HG02981 (cell line): ENCODE measurements around the gene BAHCC1.

Experiments
- ATAC-seq: cut with Tn5 transposase; IDR thresholded peaks from one replicate; pipeline ENCODE4 v1.9.1; 2021; ENCODE audit warnings: mild to moderate bottlenecking, moderate library complexity; ENCODE audit not compliant: unreplicated experiment

Gene BAHCC1

DNA sequence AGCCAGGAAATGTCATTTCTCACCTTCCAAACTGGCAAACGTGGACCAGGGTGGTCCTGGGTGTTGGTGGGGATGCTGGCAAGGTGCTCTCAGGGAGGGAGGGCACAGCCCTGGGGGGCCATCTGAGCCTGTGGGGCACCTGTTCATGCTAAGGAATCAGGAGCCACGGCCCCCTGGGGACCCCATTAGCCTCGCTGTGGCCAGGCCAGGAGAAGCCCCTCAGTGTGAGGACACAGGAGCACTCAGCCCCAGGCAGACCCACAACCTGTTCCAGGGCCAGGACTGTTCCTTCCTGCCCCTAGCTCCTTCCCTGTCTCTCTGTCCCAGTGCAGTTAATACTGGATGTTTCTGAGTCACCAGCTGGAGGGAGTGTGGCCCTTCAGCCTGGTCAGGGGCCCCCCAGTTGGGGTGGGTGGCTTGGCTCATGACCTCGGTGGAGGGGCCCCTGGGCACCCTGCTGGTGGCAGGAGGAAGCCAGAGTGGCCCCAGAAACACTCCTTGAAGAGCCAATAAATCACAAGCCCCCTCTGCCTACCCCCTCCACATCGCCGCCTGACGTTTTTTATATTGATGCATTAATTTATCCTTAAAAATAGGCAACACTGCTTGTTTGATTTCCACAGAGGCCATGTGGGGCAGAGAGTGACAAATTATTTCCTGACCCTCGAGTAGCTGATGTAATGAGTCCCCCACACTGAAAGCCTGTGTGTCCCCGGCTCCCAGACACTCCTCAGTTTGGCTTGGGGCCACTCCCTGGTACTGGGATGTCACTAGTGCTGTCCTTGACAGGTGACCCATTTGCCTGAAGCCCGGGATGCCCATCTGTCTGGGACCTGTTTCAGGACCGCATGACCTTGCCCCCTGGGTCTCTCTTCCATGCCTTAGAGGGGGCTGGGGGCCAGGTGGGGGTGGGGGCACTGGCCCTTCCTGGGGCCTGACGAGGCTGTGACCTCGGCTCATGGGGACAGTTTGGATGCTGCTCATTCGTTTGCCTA, 95.0 kb downstream of the BAHCC1 start:
- no peak for ATAC-seq

DNA sequence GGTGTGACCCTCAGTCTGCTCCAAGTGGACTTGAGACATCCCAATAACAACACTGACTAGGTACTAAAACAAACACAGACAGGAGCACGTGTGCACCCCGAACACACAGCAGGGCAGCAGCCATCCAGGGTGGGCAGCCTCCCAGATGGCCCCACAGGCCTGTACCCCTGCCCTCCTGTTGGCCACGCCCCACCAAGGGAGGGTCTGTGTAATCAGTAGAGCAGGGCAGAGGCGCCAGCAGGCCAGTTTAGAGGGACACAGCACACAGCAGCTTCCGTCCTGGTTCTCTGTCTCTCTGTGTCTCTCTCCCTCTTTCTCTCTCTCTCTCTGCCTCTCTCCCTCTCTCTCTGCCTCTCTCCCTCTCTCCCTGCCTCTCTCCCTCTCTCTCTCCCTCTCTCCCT, 95.9 kb downstream of the BAHCC1 start:
- ATAC-seq: no peak

DNA sequence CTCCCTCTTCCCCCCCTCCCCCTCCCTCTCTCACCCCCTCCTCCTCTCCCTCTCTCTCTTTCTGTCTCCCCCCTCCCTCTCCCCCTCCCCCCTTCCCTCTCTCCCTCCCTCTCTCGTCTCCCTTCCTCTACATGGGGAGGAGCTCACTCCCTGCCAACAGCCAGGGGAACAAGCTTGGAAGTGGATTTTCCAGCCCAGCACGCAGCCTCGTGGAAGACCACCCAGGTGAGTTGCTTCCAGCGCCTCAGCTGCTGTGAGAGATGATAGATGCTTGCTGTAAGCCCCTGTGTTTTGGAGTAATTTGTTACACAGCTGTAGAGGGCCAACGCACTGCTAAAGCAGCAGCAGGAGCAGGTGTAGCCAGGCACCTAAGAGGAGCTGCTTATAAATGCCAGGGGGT, 96.5 kb downstream of the BAHCC1 start:
- ATAC-seq: no peak

DNA sequence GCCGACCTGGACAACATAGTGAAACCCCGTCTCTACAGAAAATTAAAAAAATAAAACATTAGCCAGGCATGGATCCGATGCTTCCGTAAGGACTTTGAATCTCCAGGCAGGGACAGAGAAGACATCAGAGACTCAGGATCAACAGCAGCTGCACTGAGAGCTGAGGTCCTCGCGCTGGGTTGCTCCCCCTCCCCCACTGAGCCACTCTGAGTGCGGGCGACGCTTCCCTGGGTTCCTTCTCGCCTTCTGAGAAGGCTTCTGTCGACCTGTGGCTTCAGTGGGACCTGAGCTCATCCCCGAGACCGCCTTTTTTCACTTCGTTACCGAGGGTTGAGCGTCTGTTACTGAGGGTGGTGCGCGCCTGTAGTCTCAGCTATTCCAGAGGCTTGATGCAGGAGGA, 96.9 kb downstream of the BAHCC1 start:
- ATAC-seq: no peak

DNA sequence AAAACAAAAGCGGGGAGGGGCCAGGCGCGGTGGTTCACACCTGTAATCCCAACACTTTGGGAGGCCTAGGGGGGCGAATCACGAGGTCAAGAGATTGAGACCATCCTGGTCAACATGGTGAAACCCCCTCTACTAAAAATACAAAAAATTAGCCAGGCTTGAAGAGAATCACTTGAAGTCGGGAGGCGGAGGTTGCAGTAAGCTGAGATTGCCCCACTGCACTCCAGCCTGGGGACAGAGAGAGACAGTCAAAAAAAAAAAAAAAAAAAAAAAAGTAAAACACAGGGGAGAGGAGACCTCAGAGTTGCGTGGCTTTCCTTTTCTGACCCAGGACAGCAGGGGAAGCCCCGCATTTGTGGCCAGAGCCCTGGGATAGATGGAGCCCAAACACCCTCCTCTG, 97.4 kb downstream of the BAHCC1 start:
- ATAC-seq: no peak

DNA sequence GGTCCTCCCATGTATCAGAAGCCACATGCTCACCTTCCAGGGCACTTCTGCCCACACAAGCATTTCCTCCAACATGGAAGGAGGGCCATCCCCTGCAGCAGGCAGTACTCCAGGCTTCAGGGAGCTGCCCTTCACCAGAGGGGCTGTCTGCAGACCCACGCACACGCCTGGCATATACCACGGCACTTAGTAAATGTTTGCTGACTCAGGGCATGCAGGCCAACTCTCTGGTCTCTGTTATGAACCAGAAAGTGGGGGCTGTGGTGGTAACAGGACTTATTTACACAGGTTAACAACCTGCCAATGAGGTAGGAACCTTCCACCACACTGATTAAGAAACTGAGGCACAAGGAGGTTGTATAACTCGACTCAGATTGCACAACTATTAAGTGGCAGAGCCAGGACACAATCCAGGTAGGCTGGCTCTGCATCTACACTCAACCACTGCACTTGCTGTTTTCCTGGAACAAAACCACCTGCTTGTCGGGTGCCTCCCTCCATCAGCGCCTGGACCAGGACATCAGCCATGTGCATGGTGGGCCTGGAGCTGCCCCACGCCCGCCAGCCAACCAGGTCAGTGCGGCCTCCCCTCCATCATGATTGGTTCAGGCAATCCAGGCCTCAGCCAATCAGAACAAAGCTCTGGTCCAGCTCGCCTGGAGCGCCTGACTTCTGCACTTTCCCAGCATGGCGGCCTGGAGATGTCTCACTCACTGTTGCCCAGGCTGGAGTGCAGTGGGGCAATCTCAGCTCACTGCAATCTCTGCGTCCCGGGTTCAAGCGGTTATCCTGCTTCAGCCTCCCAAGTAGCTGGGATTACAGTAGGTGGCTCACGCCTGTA, 98.2 kb downstream of the BAHCC1 start:
- no peak for ATAC-seq

DNA sequence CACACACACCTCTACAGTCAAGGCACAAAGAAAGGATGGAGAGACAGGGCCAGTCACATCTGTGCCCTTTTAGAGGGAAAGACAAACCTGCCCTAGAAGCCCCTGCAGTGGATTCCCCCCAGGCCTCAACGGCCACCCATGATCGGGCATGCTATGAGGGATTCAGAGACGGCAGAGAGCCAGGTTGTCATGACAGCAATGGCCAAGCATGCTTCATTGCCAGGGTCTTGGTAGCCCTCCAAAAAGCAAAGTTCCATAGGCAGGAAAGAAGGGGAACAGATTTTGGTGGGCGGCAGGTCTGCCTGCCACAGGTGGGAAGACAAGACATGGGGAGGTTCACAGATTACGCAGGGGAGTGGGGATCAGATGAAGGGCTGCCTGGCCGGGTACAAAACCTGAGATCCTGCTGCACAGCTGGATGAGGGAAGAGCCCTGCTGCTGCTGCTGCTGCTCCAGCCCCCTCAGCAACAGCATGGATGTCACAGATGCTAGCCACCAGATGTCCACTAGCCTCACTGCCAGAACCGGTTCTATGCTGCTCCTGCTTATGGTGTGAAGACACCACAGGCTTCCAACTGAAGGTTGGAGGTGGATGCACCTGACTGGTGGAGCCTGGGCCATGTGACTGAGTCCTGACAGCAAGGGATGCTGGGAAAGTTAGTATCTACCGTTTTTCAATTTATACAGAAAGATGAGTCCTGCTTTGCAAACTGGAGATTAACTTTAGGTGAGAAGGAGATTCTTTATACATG, 99.5 kb downstream of the BAHCC1 start:
- no peak for ATAC-seq

DNA sequence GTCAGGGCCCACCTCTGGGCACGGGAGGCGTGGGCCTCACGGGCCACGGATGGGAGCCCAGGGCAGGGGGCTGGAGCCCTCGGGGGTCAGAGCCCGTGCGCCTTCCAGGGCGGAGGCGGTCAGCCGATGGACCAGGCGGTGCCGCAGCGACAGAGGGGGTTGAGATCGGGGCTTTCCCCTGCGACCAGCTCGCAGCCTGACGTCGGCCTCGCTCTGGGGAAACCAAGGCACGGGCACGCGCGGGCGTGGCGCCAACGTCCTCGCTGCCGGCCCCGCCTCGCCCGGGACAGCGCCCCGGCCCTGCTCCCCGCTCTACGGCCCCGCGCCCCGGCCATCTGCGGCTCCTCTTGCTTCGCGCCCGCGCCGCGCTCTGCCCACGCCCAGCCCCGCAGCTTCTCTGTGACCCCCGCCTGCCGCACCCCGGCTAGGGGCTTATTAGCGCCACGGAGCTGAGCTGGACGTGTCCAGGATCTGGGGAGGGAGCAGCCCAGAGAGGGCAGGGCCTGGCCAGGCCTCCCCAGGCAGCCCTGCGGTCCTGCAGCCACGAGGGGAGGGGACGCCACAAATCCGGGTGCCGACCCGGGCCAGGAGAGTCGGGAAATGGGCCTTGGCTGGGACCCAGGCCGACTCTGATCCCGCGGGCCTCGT, 103.8 kb downstream of the BAHCC1 start:
- ATAC-seq: no peak

DNA sequence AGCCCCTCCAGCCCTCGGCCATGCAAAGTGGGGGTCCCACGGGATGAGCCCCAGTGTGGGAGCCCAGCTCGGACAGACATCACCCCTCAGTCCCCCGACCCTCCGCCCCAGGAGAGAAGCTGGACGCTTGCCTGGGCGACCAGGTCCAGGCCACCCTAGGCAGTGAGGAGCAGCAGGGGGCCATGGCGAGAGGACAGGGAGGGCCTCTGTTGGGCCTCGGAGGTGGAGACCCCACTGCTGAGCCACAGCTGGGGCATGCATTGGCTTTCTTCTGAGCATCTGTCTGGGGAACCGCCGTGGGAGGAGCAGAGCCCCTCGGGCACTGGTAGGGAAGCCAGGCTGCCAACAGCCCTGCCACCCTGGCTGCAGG, 104.3 kb downstream of the BAHCC1 start:
- ATAC-seq: no peak

DNA sequence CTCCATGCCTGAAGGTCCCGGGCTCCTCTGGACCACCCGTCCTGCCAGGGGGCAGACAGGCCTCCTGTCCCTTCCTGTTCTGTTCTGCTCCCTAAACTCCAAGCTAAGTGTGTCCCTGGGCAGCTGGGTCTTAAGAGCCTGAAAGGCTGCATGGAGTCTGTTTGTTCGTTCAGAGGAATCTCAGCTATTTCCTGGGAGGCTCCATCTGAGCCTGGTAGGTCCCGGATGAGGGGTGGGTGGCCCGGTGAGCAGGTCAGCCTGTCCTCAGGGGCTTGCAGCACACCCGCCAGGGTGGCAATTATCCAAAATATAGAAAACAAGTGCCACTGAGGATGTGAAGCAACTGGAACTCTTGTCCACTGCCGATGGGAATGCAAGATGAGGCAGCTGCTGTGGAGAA, 104.8 kb downstream of the BAHCC1 start:
- ATAC-seq: no peak

DNA sequence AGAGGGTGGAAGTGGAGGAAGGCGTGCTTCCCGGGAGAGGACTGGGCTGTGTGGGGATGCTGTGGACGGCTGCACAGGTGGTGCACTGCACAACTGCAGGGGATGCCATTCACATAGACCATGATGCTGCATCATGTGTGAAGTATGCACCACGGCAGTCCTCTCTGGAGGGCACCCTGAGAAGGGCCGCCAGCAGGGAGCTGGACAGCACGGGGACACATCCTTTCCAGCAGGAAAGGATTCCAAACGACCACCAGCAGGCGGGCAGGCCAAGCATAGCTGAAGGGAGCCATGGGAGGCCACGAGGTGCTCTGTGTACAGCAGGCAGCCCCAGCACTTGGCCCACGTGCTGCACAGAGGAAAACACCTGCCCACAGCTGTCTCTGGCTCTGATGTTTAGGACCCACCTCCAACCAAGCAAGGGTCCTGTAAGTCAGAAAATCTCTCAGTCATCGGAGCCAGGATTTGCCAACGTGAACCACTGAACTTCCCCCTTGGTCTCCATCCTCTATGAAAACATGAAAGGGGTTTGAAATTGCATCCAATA, 107.3 kb downstream of the BAHCC1 start:
- ATAC-seq: no peak

DNA sequence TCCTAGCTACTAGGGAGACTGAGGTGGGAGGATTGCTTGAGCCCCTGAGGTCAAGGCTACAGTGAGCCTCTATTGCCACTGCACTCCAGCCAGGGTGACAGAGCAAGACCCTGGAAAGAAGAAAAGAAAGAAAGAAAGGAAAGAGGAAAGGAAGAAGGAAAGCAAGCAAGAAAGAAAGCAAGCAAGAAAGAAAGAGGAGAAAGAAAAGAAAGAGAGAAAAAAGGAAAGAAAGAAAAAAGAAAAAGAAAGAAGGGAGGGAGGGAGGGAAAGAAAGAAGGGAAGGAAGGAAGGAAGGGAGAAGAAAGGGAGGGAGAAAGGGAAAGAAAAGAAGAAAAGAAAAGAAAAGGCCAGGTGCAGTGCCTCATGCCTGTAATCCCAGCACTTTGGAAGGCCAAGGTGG, 108.4 kb downstream of the BAHCC1 start:
- no peak for ATAC-seq

DNA sequence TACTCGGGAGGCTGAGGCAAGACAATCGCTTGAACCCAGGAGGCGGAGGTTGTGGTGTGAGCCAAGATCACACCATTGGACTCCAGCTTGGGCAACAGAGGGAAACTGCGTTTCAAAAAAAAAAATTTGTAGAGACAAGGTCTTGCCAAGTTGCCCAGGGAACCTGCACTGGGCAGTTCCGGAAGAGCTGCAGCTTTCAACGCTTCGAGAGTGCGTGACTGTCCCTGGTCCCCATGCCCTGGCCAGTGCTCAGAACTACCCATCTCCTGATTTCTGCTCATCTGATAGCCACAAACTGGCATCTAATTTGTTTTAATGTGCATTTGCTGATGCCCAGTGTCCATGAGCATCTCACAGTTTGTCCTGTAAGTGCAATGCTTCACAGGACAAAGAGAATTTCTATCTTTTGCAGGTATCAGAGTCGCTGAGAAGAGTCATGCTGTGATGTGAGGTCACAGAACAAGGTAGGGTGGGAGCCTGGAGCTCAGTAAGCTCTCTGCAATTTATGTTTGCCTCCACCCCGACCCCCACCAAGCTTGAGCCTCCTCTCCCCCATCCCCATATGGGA, 113.5 kb downstream of the BAHCC1 start:
- ATAC-seq: no peak

DNA sequence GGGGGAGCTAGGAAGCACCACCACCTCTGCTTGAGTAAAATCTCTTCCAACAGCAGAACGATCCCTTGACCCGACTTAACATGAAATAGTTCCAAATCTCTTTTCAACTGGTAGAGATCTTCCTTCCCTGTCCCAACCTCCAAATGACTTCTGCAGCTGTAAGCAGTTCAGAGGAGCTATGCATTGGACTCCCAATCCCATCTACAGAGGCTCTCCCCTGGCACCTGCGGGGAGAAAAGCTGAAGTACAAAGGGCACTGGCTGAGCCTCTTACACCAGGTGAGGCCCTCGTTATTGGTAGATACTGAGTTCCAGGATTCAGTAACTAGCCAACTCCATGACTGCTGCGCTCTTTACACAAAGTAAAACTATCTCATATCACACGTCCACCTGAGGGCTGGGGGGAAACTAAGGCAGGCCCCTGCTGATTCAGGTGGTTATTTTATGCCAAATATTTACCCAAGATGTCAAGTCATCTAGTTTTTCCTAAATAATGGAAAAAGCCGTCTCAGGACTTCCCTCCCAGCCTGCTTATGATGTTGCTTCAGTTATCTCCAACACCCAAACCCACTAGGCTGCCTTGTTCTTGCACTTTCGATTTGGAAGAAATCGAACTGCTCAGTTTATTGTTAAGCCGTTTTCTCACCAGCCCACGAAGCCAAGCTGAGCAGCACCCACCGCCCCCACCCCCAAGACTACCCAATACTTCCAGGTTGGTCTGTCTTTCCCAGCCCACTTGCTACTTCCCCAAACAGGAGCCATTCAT, 114.1 kb downstream of the BAHCC1 start:
- no peak for ATAC-seq

DNA sequence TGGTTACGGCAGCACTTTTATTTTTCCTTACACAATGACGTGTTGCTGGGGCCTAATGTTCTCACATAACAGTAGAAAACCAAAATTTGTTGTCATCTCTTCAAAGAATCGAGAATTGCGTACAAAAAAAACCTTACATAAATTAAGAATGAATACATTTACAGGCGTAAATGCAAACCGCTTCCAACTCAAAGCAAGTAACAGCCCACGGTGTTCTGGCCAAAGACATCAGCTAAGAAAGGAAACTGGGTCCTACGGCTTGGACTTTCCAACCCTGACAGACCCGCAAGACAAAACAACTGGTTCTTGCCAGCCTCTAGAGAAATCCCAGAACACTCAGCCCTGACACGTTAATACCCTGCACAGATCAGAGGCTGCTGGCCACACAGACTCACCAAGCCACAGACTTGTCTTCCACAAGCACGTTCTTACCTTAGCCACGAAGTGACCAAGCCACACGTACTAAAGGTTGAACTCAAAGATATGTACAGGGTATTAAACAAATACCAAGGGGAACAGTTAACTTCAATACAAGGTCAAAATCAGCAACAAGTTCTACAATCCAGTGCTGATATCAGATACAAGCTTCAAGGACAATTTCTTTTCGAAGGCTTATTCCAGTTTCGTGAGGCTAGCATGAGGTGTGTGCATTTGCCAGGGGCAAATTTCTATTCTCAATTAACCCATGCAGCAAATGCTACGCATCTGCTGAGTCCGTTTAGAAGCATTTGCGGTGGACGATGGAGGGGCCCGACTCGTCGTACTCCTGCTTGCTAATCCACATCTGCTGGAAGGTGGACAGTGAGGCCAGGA, 114.9 kb downstream of the BAHCC1 start:
- ATAC-seq: no peak

DNA sequence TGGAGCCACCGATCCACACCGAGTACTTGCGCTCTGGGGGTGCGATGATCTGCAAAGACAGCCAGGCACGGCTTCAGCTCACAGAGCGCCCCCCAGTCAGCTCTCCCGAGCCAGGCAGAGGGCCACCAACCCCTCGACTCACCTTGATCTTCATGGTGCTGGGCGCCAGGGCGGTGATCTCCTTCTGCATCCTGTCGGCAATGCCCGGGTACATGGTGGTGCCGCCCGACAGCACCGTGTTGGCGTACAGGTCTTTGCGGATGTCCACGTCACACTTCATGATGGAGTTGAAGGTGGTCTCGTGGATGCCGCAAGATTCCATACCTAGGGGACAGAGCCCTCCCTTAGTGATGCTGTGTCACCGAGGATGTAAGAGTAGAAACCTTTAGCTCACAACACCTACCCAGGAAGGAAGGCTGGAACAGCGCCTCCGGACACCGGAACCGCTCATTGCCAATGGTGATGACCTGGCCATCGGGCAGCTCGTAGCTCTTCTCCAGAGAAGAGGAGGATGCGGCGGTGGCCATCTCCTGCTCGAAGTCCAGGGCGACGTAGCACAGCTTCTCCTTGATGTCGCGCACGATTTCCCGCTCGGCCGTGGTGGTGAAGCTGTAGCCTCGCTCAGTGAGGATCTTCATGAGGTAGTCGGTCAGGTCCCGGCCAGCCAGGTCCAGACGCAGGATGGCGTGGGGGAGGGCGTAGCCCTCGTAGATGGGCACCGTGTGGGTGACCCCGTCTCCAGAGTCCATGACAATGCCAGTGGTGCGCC, 115.7 kb downstream of the BAHCC1 start:
- no peak for ATAC-seq

DNA sequence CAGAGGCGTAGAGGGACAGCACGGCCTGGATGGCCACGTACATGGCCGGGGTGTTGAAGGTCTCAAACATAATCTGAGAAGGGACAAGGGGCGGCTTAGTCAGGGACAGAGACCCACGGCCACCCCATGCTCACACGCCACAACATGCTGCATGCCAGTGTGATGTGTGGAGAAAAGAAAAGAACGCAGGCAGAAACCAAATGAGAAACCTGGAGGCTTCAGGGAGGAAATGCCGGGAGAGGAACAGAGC, 116.2 kb downstream of the BAHCC1 start:
- no peak for ATAC-seq
